ENCODE data around the gene SLC49A3. TPM values are rescaled to one million over a fixed set of nuclear protein-coding genes. Genes with fewer than 3 reads are reported as not detected.
A peak's percentile ranks its signal among the peaks of the same experiment; 100 is the strongest.

SLC49A3 gene
- total RNA-seq, 1 donor from 2014 or later: 1.9 TPM

- Mint-ChIP-seq H3K4me3 (no peak overlapping the region), H3K27me3 (ENCODE audit: insufficient read depth, low read depth) (peaks cover 8% of the 10 kb centered on the region), H3K27ac (no peak overlapping the region), H3K9me3 (no peaks in the 10 kb centered on the region), H3K4me1 (no peaks in the 10 kb centered on the region), H3K36me3 (peaks cover 6% of the 10 kb centered on the region)
- Histone ChIP-seq H3K79me2 (ENCODE audit: low read depth) (no peaks in the 10 kb centered on the region), H3K27ac (no peak overlapping the region), H3F3A (ENCODE audit: low read depth) (no peaks in the 10 kb centered on the region), H3K4me1 (peaks cover 5% of the 10 kb centered on the region), H3K4me3 (no peak overlapping the region), H3K36me3 (no peaks in the 10 kb centered on the region), H3K4me2 (no peak overlapping the region), H2AFZ (replicated peaks) (no peak overlapping the region), H3K9me3 (ENCODE audit: low read depth) (no peaks in the 10 kb centered on the region), H4K20me1 (ENCODE audit: low read depth) (no peaks in the 10 kb centered on the region), H3K9ac (no peak overlapping the region), H3K27me3 (no peaks in the 10 kb centered on the region)
- no peak for DNase-seq (ENCODE audit: low spot score)
- TF ChIP-seq EZH2phosphoT487 (IDR thresholded peaks at IDR 0.05) (no peak), EZH2 (IDR thresholded peaks at IDR 0.05) (no peak), CTCF (IDR thresholded peaks at IDR 0.05) (no peak)
Observed at GRCh38 chr4:665751-666435, 23.1 kb downstream of the SLC49A3 start.

GRCh38 chr4:665381-665750 lies 23.6 kb downstream of the SLC49A3 start:
- no peak for DNase-seq (ENCODE audit: low spot score)
- peak overlapping the region; percentile 65 for H3K4me3 Mint-ChIP-seq
- peaks cover 2% of the 10 kb centered on the region for H3K36me3 Mint-ChIP-seq
- H3K27me3 ChIP-seq: no peaks in the 10 kb centered on the region
- H3K9me3 Mint-ChIP-seq: no peaks in the 10 kb centered on the region
- no peaks in the 10 kb centered on the region for H3K79me2 ChIP-seq (ENCODE audit: low read depth)
- no peak overlapping the region for H3K4me2 ChIP-seq
- no peak overlapping the region for H3K27ac Mint-ChIP-seq
- H3K36me3 ChIP-seq: no peaks in the 10 kb centered on the region
- no peaks in the 10 kb centered on the region for H3K9me3 ChIP-seq (ENCODE audit: low read depth)
- no peaks in the 10 kb centered on the region for H3K4me1 Mint-ChIP-seq
- TF ChIP-seq EZH2phosphoT487 (IDR thresholded peaks at IDR 0.05) (no peak), EZH2 (IDR thresholded peaks at IDR 0.05) (no peak), CTCF (IDR thresholded peaks at IDR 0.05) (no peak)
- no peak overlapping the region for H3K27ac ChIP-seq
- no peak overlapping the region for H3K9ac ChIP-seq
- H3K4me1 ChIP-seq: peaks cover 5% of the 10 kb centered on the region
- peaks cover 9% of the 10 kb centered on the region for H3K27me3 Mint-ChIP-seq (ENCODE audit: insufficient read depth, low read depth)
- no peak overlapping the region for H3K4me3 ChIP-seq
- H2AFZ ChIP-seq (replicated peaks): no peak overlapping the region
- H4K20me1 ChIP-seq (ENCODE audit: low read depth): no peaks in the 10 kb centered on the region
- H3F3A ChIP-seq (ENCODE audit: low read depth): no peaks in the 10 kb centered on the region

- Mint-ChIP-seq H3K4me1 (no peaks in the 10 kb centered on the region), H3K27ac (no peak overlapping the region), H3K9me3 (no peaks in the 10 kb centered on the region), H3K36me3 (no peaks in the 10 kb centered on the region), H3K4me3 (peak overlapping the region; percentile 73), H3K27me3 (ENCODE audit: insufficient read depth, low read depth) (peaks cover 13% of the 10 kb centered on the region)
- DNase-seq (ENCODE audit: low spot score): no peak
- Histone ChIP-seq H3K4me3 (no peak overlapping the region), H3F3A (ENCODE audit: low read depth) (no peaks in the 10 kb centered on the region), H3K27ac (no peak overlapping the region), H3K36me3 (no peaks in the 10 kb centered on the region), H4K20me1 (ENCODE audit: low read depth) (no peaks in the 10 kb centered on the region), H3K9ac (no peak overlapping the region), H2AFZ (replicated peaks) (no peak overlapping the region), H3K4me1 (peaks cover 5% of the 10 kb centered on the region), H3K4me2 (peak overlapping the region; percentile 78), H3K27me3 (no peaks in the 10 kb centered on the region), H3K9me3 (ENCODE audit: low read depth) (no peaks in the 10 kb centered on the region), H3K79me2 (ENCODE audit: low read depth) (no peaks in the 10 kb centered on the region)
- TF ChIP-seq EZH2phosphoT487 (IDR thresholded peaks at IDR 0.05) (no peak), CTCF (IDR thresholded peaks at IDR 0.05) (no peak), EZH2 (IDR thresholded peaks at IDR 0.05) (no peak)
Observed at GRCh38 chr4:664713-665231, 24.2 kb downstream of the SLC49A3 start.
